DMS53 treated with DMSO at 0.1 percent for 48 hours (cell line): ENCODE results near the gene CTNNA2.
"Not testable (repeated sequence)": the region's sequence is repeated elsewhere in the genome, so short reads cannot be mapped to it uniquely, and the experiment has no call there.

ENCODE experiments used
- DNase-seq: peaks from one replicate; lab custom pipeline; 2025; ENCODE audit not compliant: unreplicated experiment; lab: John Stamatoyannopoulos, UW

Gene CTNNA2

DNA sequence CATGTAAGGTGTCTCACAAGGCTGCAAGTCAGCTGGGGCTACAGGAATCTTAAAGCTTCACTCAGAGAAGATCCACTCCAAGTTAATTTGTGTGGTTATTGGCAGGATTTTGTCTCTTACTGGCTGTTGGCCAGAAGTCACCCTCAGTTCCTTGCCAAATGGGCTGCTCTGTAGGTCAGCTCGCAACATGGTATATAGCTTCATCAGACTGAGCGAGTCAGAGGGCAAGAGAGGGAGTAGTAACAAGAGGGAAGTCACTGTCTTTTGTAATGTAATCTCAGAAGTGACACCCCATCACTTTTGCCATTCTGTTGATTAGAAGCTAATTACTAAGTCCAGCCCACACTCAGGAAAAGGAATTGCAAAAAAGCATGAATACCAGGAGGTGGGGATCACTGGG is 672.2 kb downstream of the CTNNA2 start:
- DNase-seq: no peak

DNA sequence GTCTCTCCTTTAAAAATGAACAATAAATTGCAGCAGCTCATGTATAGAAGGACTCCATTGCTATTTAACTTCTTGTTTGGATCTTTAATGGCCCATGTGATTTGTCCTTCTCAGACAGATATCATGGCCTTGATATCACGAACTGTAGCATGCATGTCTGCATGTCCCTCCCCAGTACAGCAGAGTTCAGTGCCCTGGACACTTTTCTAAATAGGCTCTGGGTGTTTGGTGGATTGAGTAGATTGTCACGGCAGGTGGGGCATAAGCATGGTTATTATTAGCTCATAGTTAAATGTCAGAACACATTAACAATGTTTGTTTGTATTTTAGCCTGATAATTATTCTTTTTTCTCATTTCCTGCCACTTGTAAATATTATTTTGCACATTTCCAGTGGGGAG is 673.4 kb downstream of the CTNNA2 start:
- no peak for DNase-seq

DNA sequence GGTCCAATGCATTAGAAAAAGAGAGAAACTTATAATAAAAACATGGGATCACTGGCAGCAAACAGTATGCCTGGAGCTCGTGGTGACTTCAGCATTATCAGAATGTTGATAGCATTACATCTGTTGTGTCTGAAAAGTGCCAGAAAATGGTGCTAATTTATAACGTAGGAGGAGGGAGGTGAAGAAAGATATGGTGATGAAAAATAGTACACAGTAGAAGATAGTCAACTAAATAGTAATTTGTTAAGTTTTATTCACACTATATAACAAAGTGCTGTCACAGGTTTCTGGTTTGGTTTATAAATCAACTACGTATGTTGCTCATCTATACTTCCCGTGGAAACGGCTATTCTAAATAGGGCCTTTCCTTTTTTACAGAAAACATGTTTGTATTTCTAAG is 674.3 kb downstream of the CTNNA2 start:
- no peak for DNase-seq

DNA sequence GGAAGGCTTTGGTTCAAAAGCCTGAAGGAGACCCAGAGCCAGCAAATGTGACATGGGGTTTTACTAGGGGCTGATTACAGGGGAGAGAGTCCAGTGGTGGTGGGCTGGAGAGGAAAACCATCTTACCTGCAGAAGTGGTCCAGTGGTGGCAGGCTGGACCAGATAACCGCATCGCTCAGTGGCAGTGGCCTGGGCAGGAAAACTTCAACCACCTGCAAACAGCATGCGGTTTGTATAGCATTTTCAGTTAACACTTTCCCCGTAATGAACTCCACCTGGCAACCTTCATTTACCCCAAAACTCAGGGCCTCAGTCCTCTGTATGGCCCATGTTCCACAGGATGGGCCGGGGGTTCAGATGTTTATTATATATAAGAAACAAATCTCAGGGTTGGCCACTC is 677.3 kb downstream of the CTNNA2 start:
- no peak for DNase-seq

DNA sequence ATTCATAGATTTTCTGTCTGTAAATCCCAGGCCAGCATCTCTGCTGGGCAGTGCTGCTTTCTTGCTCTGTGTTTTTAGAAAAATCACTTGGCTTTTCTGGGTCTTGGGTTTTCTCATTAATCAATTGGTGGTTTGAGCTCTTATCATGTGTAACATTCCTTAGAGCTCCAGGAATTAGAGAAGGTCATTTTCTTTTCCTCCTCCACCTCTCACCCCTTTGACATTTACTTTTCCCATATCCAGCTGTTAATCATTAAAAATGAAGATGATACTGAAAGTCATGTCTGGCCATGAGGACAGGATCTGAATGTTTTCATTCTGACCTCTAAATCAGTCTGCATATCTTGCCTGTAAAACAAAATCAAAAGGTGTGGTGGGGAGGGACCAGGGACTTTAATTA is 680.7 kb downstream of the CTNNA2 start:
- DNase-seq: no peak

DNA sequence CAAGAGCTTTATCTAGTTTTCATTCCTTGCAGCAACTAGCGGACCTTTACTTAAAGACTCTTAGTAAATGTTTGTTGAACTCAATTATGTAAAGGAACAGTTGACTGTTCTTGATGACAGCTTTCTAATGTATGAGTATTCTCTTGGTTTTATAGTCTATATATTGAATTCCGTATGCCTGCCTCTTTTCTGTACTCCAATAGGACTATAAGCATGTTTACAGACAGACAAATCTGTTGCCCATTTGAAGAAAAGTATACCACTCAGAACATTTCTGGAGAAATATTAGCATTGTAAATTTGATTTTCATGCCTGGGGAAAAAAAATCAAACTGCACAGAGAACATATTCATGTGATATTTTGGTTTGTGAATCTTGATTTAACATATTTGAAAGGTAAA is 682.2 kb downstream of the CTNNA2 start:
- DNase-seq: no peak

DNA sequence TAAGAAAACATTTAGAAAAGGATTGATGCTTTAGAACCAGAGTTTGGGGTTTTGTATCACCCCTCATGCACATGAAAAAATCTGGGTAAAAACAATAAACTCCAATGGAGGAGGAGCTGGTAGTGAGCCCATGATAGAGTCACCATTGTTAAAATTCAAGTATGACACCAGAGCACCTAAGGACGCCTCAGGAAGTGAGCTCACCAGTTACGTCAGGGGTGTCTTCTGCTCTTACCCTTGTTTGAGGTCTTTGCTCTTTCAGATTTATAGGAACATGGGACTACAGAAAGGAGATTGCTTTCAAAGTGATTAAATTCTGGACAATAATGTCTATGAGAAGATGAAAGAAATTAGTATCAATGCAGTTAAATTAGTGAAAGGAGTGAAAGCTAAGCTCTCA is 685.2 kb downstream of the CTNNA2 start:
- no peak for DNase-seq

DNA sequence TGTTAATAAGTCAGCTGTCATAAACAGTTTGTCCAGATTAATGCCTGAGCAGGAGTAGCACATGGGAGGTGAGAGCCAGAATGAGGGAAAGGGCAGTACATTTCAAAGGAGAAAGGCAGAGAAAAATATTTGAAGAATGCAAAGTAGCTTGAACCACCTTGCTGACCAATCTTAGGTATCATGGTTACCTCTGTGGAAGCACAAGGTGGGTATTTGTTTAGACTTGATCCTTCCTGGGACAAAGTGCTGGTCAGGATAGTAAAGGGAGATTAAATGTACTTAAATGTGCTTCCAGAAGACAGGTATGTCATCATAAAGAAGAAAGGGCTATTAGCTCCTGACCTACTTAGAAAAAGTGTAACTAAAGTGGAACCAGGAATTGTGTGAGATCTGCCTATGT is 686.7 kb downstream of the CTNNA2 start:
- no peak for DNase-seq

DNA sequence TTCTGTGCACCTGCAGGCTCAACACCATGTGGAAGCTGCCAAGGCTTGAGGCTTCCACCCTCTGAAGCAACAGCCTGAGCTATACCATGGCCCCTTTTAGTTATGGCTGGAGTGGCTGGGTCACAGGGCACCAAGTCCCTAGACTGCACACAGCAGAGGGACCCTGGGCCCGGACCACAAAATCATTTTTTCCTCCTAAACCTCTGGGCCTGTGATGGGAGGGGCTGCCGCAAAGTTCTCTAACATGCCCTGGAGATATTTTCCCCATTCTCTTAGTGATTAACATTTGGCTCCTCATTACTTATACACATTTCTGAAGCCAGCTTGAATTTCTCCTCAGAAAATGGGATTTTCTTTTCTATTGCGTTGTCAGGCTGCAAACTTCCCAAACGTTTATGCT is 691.1 kb downstream of the CTNNA2 start:
- DNase-seq: not testable (repeated sequence)

DNA sequence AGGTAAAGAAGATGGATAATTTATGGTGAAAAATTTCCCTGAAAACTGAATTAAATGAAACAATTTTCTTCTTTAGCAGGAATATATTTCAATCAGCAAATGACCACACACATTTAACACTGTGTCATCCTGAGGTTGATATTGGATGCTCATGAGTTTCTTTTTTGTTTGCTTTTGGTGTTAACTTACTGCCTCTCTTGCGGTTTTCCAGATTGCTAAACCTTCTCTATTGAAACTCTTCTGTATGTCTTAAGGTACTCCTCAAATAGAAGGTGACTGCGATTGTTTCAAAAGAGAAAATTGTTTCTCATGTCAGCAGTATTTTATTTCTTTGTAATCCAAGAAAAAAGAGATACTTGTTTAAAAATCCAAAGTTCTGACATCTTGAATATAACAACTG is 692.6 kb downstream of the CTNNA2 start:
- no peak for DNase-seq

DNA sequence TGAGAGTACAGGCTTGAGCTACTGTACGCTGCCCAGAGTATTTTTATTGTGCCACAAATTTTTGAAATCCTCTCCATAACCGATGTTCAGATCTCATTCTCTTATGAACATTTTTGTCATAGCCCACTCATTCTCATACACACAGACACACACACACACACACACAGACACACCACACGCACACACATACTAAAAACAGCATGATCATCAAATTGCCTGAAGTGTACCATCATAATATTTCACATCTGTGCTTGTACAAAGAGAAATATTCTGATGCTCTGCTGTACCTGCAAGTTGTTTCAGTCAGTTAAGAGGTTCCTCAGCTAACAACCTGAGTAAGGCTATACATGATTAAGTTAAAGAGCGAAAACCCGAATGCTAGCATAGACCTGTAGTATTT is 696.6 kb downstream of the CTNNA2 start:
- DNase-seq: no peak

DNA sequence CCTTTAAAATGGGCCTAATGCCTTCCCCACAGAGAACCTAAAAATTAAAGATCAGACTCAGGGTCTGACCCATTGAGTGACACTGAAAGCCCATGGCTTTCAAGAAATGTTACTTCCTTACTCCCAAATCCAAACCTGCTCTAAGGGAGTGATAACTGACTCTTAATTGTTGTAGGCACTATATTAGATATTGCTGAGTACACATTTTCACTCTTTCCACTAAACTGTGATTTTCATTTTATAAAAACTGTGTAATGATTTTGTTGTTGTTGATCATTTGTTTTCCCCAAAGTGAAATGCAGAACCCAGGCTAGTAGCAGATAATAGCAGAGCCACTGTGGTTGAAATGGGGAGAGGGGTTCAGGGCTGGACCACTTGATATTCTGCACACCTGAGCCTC is 704.6 kb downstream of the CTNNA2 start:
- DNase-seq: no peak

DNA sequence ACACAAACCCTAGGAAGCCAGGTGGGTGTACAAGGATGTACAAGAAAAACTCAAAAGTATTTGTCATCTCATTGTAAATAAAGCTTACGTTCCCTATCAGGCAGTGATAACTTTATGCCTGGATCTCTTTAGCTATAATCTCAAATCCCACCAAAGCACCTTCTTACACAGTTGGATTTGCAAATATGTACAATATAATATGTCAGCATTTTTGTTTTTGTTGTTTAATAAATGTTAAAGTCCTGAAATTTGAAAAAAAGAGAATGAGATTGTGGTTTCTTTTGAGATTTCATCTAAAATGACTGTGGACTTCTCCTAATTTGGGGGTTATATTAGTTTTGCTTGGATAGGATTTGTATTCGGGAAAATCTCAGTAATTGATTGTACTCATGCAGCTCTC is 709.8 kb downstream of the CTNNA2 start:
- DNase-seq: no peak

DNA sequence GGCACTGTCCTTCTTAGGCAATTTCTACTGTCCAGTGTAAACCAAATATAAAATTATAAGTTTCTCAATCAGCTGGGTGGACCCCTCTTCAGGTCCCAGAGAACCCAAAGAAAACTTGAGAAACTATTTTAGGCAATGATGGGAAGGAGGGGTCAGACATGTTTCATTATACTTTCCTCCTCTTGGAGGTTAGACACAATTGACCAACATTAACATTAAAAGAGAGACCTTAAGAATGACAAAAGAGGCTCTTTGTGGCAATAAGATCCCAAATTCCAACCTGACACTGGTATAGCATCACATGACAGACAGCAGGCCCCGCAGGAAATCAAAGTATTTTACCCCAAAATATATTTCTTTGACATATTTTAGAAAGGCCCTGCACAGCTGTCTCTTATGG is 718.6 kb downstream of the CTNNA2 start:
- DNase-seq: no peak

DNA sequence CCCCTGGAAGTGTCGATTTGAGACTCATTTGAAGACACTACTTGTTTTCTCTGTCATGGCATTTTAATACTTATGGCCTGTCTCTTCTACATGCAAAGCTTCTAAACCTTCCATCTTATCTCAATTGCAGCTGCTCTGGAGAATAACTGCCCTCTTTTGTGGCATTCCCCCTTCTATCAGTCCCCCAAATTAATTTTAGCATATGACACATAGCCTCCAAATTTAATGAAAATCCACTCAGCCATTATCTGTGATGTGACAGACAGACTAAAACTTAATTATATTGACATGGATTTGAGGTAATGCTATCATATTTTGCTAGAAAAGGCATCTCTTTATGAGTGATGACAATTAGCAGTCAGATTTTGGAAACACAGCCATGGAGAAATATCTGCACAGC is 720.5 kb downstream of the CTNNA2 start:
- DNase-seq: no peak

DNA sequence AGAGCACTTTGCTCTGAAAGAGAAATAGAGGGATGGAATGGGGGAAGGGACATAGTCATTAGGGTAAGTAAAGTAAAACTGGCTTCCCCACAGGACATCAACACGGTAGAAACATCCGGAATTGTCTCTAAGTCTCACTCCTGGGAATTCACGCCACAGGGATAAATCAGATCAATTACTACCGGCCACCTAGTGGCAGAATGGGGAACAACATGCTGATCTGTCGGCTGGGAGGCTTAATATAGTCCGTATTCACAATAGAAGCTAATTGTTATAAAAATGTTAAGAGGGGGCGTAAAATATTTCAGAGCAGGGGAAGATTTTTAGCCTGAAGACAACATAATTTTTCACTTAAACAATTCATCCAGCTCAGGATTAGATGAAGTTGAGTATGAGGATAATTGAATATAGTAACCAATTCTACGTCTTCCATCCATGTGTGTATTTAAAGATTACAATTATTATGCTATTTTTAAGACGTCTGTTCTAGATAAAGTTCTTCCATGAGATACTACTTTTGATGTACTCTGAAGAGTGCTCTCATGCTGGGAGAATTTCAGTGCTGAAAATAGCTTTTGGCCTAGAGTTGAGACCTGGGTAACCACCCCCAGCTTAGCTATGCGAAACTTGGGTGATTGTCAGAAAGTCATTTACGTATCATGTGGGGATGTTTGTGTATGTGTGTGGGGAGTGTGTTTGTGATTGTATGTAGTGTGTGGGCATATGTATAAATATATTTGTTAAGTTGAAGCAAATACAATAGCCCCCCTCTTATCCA is 726.0 kb downstream of the CTNNA2 start:
- DNase-seq: no peak

DNA sequence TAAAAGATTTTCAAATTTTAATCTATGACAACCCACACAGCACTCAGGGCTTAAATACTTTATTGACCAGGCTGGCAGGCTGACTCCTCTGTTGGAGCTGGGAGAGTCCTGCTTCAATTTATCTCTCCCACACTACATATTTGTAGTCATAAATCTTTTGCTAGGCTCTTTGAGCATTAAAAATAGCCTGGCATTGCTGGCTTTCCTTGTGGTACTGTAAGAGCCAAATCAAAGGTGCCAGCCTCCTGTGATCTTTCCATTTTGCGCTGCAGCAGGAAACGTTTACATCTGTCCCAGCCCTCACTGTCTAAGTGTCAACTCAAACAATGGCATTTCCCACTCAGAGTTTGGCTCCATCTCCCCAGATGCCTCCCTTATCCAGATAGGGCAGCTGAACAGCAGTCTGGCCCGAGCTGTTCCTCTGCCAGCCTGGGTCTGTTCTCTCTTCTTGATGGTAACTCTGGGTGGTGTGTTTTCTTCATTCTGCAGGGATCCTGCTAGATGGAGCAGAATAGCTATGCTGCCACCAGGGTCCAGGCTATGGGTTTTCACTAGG is 729.6 kb downstream of the CTNNA2 start:
- DNase-seq: no peak

DNA sequence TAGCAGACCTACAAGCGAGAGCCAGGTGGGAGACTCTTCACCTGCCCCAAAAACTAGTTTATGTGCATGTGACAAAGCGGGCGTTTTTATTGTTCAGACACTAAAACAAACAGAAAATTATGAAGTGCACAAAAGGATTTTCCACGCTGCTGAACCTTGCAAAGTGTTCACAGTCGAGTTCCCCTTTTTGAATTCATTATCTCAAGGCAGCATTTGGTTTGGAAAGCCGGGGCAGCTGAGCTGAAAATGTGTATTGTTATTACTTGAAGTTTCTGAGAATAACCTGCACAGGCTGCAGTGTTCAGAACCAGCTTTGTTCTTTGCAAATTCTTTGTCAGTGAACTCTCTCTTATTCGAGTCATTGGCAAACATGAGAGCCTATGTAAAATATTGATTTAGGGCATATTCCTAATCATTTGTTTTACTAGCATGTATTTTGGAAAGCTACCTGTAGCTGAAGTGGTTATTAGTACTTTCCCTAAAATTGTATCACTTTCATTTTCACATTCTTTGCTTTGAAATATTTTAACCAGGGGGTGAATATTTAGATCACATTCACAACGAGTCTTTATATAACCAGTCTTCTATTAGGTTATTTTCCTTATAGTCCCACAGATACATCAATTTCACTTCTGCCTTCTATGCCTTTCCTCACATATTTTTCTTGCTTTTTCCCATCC is 732.2 kb downstream of the CTNNA2 start:
- no peak for DNase-seq

DNA sequence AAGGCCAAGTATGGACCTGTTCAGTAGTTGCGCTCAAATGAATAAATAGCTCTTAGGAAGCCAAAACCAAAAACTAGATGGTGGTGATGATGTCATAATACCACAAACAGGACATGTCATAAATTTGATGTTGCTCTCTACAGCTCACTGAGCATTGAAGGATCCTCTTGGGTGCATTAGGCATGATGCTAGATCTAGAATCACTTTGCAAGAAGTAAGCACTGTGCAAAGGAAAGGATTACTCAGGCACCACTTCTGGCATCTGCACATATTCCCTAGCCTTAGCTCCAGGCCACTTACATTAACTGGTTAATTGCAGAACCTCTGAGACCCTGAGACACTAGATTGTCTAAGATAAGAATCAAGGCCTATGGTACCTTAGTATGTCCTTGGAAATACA is 733.7 kb downstream of the CTNNA2 start:
- no peak for DNase-seq

DNA sequence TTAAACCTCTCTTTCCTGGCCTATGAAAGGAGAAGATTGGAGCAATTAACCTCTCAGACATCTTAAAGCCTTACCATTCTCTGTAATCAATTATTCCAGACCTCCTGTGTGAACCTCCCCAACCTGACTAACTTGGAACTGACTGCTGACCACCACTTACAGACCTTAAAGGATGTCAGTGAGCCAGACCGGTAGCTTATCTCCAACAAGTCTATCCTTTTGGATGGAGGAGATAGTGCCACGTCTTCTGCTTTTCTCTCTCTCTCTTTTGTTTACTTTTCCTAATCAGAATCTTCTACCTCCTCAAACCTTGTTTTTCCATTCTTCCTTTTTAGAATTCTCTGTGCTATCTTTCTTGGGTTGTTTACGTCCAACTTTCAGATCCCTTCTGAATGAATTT is 734.5 kb downstream of the CTNNA2 start:
- no peak for DNase-seq

DNA sequence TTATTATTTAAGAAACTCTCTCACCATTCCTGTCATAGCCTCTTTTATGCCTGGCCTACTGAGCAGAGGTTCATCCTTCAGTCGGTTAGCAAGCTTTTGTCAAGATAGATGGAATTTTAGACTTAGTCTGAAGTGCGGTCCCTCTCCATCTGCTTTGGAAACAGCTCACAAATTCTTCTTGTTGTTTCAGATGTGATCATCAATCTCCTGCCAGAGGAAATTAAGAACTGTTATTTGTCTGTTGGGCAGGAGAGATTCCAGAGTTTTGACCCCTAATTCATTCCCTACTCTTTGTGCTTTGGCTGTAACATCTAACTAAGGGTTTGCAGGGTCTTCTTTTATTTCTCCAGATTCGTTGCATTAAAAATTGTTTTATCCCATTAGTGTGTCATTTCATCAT is 735.3 kb downstream of the CTNNA2 start:
- DNase-seq: no peak

DNA sequence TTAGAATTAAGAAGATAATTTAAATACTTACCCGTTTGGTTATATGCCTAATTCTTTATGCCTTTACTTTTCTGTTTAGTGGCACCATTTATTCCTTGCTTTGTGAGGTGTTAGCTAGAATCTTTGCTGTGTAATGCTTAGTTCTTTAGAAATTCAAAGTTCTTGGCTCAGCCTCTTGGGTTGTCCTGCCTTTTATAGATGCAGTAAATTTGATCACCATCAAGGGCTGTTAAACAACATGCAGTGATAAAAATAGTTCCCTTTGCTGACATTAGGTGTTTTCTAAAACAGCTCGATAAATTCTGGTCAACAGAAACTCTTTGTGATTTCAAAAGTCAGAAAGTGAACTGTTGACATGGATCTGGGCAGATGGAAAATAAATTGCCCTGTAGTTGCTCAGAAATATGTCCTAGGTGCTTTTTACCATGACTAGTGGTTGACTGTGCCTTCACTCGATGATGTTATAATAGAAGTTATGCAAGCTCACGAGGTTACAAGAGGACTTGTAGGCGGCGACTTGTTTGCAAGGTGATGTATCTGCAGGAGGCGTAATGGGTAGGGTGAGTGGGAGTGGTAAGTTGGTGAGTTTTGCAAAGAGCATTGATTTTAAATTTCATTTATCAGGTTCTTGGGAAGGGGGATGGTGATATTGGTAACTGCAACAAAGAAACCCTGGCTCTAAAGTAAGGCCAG is 739.6 kb downstream of the CTNNA2 start:
- DNase-seq: no peak
